ENCODE measurements around the gene TESK2.

The TESK2 gene

GRCh38 chr1:45322486-45323040 lies 168.4 kb downstream of the TESK2 start:
- Histone ChIP-seq H3K9me3 (ENCODE audit: control insufficient read depth, insufficient read depth, low read depth, low read length) (no peaks in the 10 kb centered on the region; the same call in 1 of the 2 replicates), H3K9ac (ENCODE audit: low read length) (no peak overlapping the region), H3K27ac (ENCODE audit: low read depth, low read length) (no peak overlapping the region; the same call in 1 of the 2 replicates), H3K36me3 (ENCODE audit: control insufficient read depth, insufficient read depth, low read length) (peaks cover 33% of the 10 kb centered on the region; the same call in 1 of the 2 replicates), H3K4me1 (ENCODE audit: control insufficient read depth, insufficient read depth, low read length) (peaks cover 46% of the 10 kb centered on the region), H3K27me3 (ENCODE audit: control insufficient read depth, insufficient read depth, low read length) (no peaks in the 10 kb centered on the region), H3K4me3 (ENCODE audit: low read depth, low read length) (no peak overlapping the region)

- Histone ChIP-seq H3K27me3 (ENCODE audit: control insufficient read depth, insufficient read depth, low read length) (no peaks in the 10 kb centered on the region), H3K9me3 (ENCODE audit: control insufficient read depth, insufficient read depth, low read depth, low read length) (no peaks in the 10 kb centered on the region; the same call in 1 of the 2 replicates), H3K4me1 (ENCODE audit: control insufficient read depth, insufficient read depth, low read length) (peaks cover 36% of the 10 kb centered on the region), H3K27ac (ENCODE audit: low read depth, low read length) (peak overlapping the region; percentile 93), H3K9ac (ENCODE audit: low read length) (peak overlapping the region; percentile 68), H3K36me3 (ENCODE audit: control insufficient read depth, insufficient read depth, low read length) (peaks cover 34% of the 10 kb centered on the region; the same call in 1 of the 2 replicates), H3K4me3 (ENCODE audit: low read depth, low read length) (peak overlapping the region; percentile 81; the same call in 1 of the 2 replicates)
These were observed 169.5 kb downstream of the TESK2 start for GRCh38 chr1:45321444-45321843.

- H3K27ac ChIP-seq (ENCODE audit: low read depth, low read length) = peak overlapping the region; percentile 93; the same call in 1 of the 2 replicates
- no peaks in the 10 kb centered on the region; the same call in 1 of the 2 replicates for H3K9me3 ChIP-seq (ENCODE audit: control insufficient read depth, insufficient read depth, low read depth, low read length)
- H3K4me1 ChIP-seq (ENCODE audit: control insufficient read depth, insufficient read depth, low read length) = peaks cover 24% of the 10 kb centered on the region
- peaks cover 34% of the 10 kb centered on the region; the same call in 1 of the 2 replicates for H3K36me3 ChIP-seq (ENCODE audit: control insufficient read depth, insufficient read depth, low read length)
- peak overlapping the region; percentile 98 for H3K9ac ChIP-seq (ENCODE audit: low read length)
- H3K4me3 ChIP-seq (ENCODE audit: low read depth, low read length) = peak overlapping the region; percentile 81; the same call in 1 of the 2 replicates
- H3K27me3 ChIP-seq (ENCODE audit: control insufficient read depth, insufficient read depth, low read length) = no peaks in the 10 kb centered on the region
These were observed 171.2 kb downstream of the TESK2 start for GRCh38 chr1:45319761-45320160.

- H3K27ac ChIP-seq (ENCODE audit: low read depth, low read length) = peak overlapping the region; percentile 91; the same call in 1 of the 2 replicates
- peaks cover 24% of the 10 kb centered on the region for H3K4me1 ChIP-seq (ENCODE audit: control insufficient read depth, insufficient read depth, low read length)
- peak overlapping the region; percentile 81; the same call in 1 of the 2 replicates for H3K4me3 ChIP-seq (ENCODE audit: low read depth, low read length)
- H3K9me3 ChIP-seq (ENCODE audit: control insufficient read depth, insufficient read depth, low read depth, low read length) = no peaks in the 10 kb centered on the region
- peaks cover 34% of the 10 kb centered on the region; the same call in 1 of the 2 replicates for H3K36me3 ChIP-seq (ENCODE audit: control insufficient read depth, insufficient read depth, low read length)
- H3K27me3 ChIP-seq (ENCODE audit: control insufficient read depth, insufficient read depth, low read length) = no peaks in the 10 kb centered on the region
- H3K9ac ChIP-seq (ENCODE audit: low read length) = peak overlapping the region; percentile 98
These were observed 173.8 kb downstream of the TESK2 start for GRCh38 chr1:45317166-45317565.

GRCh38 chr1:45314266-45314665 lies 176.7 kb downstream of the TESK2 start:
- Histone ChIP-seq H3K4me3 (ENCODE audit: low read depth, low read length) (no peak overlapping the region), H3K27ac (ENCODE audit: low read depth, low read length) (peak overlapping the region; percentile 83; the same call in 1 of the 2 replicates)

GRCh38 chr1:45306905-45307304 lies 184.1 kb downstream of the TESK2 start:
- Histone ChIP-seq H3K9ac (ENCODE audit: low read length) (no peak overlapping the region), H3K4me3 (ENCODE audit: low read depth, low read length) (peak overlapping the region; percentile 29; the same call in 1 of the 2 replicates), H3K36me3 (ENCODE audit: control insufficient read depth, insufficient read depth, low read length) (no peaks in the 10 kb centered on the region), H3K27me3 (ENCODE audit: control insufficient read depth, insufficient read depth, low read length) (no peaks in the 10 kb centered on the region), H3K9me3 (ENCODE audit: control insufficient read depth, insufficient read depth, low read depth, low read length) (peaks cover 4% of the 10 kb centered on the region; the same call in 1 of the 2 replicates), H3K27ac (ENCODE audit: low read depth, low read length) (peak overlapping the region; percentile 64; the same call in 1 of the 2 replicates), H3K4me1 (ENCODE audit: control insufficient read depth, insufficient read depth, low read length) (peaks cover 42% of the 10 kb centered on the region)

More at GRCh38 chr1:45314266-45314665, 176.7 kb downstream of the TESK2 start:
- Histone ChIP-seq H3K4me1 (ENCODE audit: control insufficient read depth, insufficient read depth, low read length) (no peaks in the 10 kb centered on the region; the same call in 1 of the 2 replicates), H3K27me3 (ENCODE audit: control insufficient read depth, insufficient read depth, low read length) (no peaks in the 10 kb centered on the region), H3K9ac (ENCODE audit: low read length) (no peak overlapping the region), H3K9me3 (ENCODE audit: control insufficient read depth, insufficient read depth, low read depth, low read length) (peaks cover 4% of the 10 kb centered on the region; the same call in 1 of the 2 replicates), H3K36me3 (ENCODE audit: control insufficient read depth, insufficient read depth, low read length) (peaks cover 15% of the 10 kb centered on the region; the same call in 1 of the 2 replicates)

GRCh38 chr1:45306319-45306718 lies 184.6 kb downstream of the TESK2 start:
- Histone ChIP-seq H3K9me3 (ENCODE audit: control insufficient read depth, insufficient read depth, low read depth, low read length) (peaks cover 4% of the 10 kb centered on the region; the same call in 1 of the 2 replicates), H3K36me3 (ENCODE audit: control insufficient read depth, insufficient read depth, low read length) (no peaks in the 10 kb centered on the region), H3K4me1 (ENCODE audit: control insufficient read depth, insufficient read depth, low read length) (peaks cover 47% of the 10 kb centered on the region), H3K27ac (ENCODE audit: low read depth, low read length) (peak overlapping the region; percentile 64; the same call in 1 of the 2 replicates), H3K27me3 (ENCODE audit: control insufficient read depth, insufficient read depth, low read length) (no peaks in the 10 kb centered on the region), H3K9ac (ENCODE audit: low read length) (peak overlapping the region; percentile 90), H3K4me3 (ENCODE audit: low read depth, low read length) (peak overlapping the region; percentile 29; the same call in 1 of the 2 replicates)

GRCh38 chr1:45305231-45305630 lies 185.7 kb downstream of the TESK2 start:
- peaks cover 47% of the 10 kb centered on the region for H3K4me1 ChIP-seq (ENCODE audit: control insufficient read depth, insufficient read depth, low read length)
- H3K27ac ChIP-seq (ENCODE audit: low read depth, low read length) = peak overlapping the region; percentile 15; the same call in 1 of the 2 replicates
- H3K9me3 ChIP-seq (ENCODE audit: control insufficient read depth, insufficient read depth, low read depth, low read length) = no peaks in the 10 kb centered on the region; the same call in 1 of the 2 replicates
- H3K36me3 ChIP-seq (ENCODE audit: control insufficient read depth, insufficient read depth, low read length) = no peaks in the 10 kb centered on the region
- H3K4me3 ChIP-seq (ENCODE audit: low read depth, low read length) = no peak overlapping the region
- peak overlapping the region; percentile 90 for H3K9ac ChIP-seq (ENCODE audit: low read length)
- no peaks in the 10 kb centered on the region for H3K27me3 ChIP-seq (ENCODE audit: control insufficient read depth, insufficient read depth, low read length)

GRCh38 chr1:45304311-45305081 lies 186.5 kb downstream of the TESK2 start:
- peak overlapping the region; percentile 90 for H3K9ac ChIP-seq (ENCODE audit: low read length)
- peaks cover 47% of the 10 kb centered on the region for H3K4me1 ChIP-seq (ENCODE audit: control insufficient read depth, insufficient read depth, low read length)
- no peaks in the 10 kb centered on the region for H3K36me3 ChIP-seq (ENCODE audit: control insufficient read depth, insufficient read depth, low read length)
- no peaks in the 10 kb centered on the region for H3K9me3 ChIP-seq (ENCODE audit: control insufficient read depth, insufficient read depth, low read depth, low read length)
- H3K4me3 ChIP-seq (ENCODE audit: low read depth, low read length) = peak overlapping the region; percentile 82
- no peaks in the 10 kb centered on the region for H3K27me3 ChIP-seq (ENCODE audit: control insufficient read depth, insufficient read depth, low read length)
- H3K27ac ChIP-seq (ENCODE audit: low read depth, low read length) = peak overlapping the region; percentile 87; the same call in 1 of the 2 replicates

GRCh38 chr1:45303520-45304310 lies 187.2 kb downstream of the TESK2 start:
- Histone ChIP-seq H3K27me3 (ENCODE audit: control insufficient read depth, insufficient read depth, low read length) (no peaks in the 10 kb centered on the region), H3K4me1 (ENCODE audit: control insufficient read depth, insufficient read depth, low read length) (peaks cover 48% of the 10 kb centered on the region), H3K4me3 (ENCODE audit: low read depth, low read length) (peak overlapping the region; percentile 82), H3K9me3 (ENCODE audit: control insufficient read depth, insufficient read depth, low read depth, low read length) (no peaks in the 10 kb centered on the region), H3K9ac (ENCODE audit: low read length) (peak overlapping the region; percentile 90), H3K27ac (ENCODE audit: low read depth, low read length) (peak overlapping the region; percentile 87), H3K36me3 (ENCODE audit: control insufficient read depth, insufficient read depth, low read length) (no peaks in the 10 kb centered on the region)

All from HUES6 (cell line).